ENCODE results near the gene MST1R. TPM values are rescaled to one million over a fixed set of nuclear protein-coding genes. Genes with fewer than 3 reads are reported as not detected.
"Not testable (repeated sequence)": the region's sequence is repeated elsewhere in the genome, so short reads cannot be mapped to it uniquely, and the experiment has no call there.

The MST1R gene
- total RNA-seq, 1 experiment from 2014 or later, result 1.4 TPM

- DNase-seq (ENCODE audit: low read depth), result no peak
Observed at GRCh38 chr3:49911611-49912010, 7.9 kb upstream of the MST1R start.

GRCh38 chr3:49911124-49911420 is 7.4 kb upstream of the MST1R start:
- no peak for DNase-seq (ENCODE audit: low read depth)

GRCh38 chr3:49910409-49911123 is 6.9 kb upstream of the MST1R start:
- DNase-seq (ENCODE audit: low read depth), result no peak

- DNase-seq (ENCODE audit: low read depth), result no peak
Observed at GRCh38 chr3:49908373-49909199, 4.9 kb upstream of the MST1R start.

GRCh38 chr3:49906073-49906743 is 2.5 kb upstream of the MST1R start:
- DNase-seq (ENCODE audit: low read depth), result peak; percentile 59

GRCh38 chr3:49904448-49904847 is 775 bp upstream of the MST1R start:
- not testable (repeated sequence) for DNase-seq (ENCODE audit: low read depth)

GRCh38 chr3:49902511-49903345 is 945 bp downstream of the MST1R start:
- DNase-seq (ENCODE audit: low read depth), result no peak

- DNase-seq (ENCODE audit: low read depth), result peak; percentile 14
Observed at GRCh38 chr3:49901366-49902339, 2.0 kb downstream of the MST1R start.

GRCh38 chr3:49900491-49901153 is 3.1 kb downstream of the MST1R start:
- peak; percentile 94 for DNase-seq (ENCODE audit: low read depth)

GRCh38 chr3:49899815-49900214 is 3.9 kb downstream of the MST1R start:
- DNase-seq (ENCODE audit: low read depth), result peak; percentile 9

GRCh38 chr3:49898991-49899390 is 4.7 kb downstream of the MST1R start:
- no peak for DNase-seq (ENCODE audit: low read depth)

GRCh38 chr3:49896345-49896744 is 7.3 kb downstream of the MST1R start:
- no peak for DNase-seq (ENCODE audit: low read depth)

- DNase-seq (ENCODE audit: low read depth), result no peak
Observed at GRCh38 chr3:49895791-49896190, 7.9 kb downstream of the MST1R start.

GRCh38 chr3:49889296-49889695 is 14.4 kb downstream of the MST1R start:
- DNase-seq (ENCODE audit: low read depth), result no peak

- DNase-seq (ENCODE audit: low read depth), result no peak
Observed at GRCh38 chr3:49886922-49887265, 16.8 kb downstream of the MST1R start.

GRCh38 chr3:49883998-49884397 is 19.7 kb downstream of the MST1R start:
- DNase-seq (ENCODE audit: low read depth), result peak; percentile 27

GRCh38 chr3:49882166-49882565 is 21.5 kb downstream of the MST1R start:
- no peak for DNase-seq (ENCODE audit: low read depth)

GRCh38 chr3:49880581-49881315 is 22.9 kb downstream of the MST1R start:
- no peak for DNase-seq (ENCODE audit: low read depth)

GRCh38 chr3:49879721-49880120 is 24.0 kb downstream of the MST1R start:
- no peak for DNase-seq (ENCODE audit: low read depth)

- DNase-seq (ENCODE audit: low read depth), result no peak
Observed at GRCh38 chr3:49878686-49879085, 25.0 kb downstream of the MST1R start.
